ENCODE data around the gene USF3. TPM values are rescaled to one million over a fixed set of nuclear protein-coding genes. Genes with fewer than 3 reads are reported as not detected.

The USF3 gene
- total and polyA plus RNA-seq, 2 of the 13 experiments (the other 11 are each of a cell fraction or from before 2014, with no cell fraction given): 6.3 to 15.2 TPM

DNA sequence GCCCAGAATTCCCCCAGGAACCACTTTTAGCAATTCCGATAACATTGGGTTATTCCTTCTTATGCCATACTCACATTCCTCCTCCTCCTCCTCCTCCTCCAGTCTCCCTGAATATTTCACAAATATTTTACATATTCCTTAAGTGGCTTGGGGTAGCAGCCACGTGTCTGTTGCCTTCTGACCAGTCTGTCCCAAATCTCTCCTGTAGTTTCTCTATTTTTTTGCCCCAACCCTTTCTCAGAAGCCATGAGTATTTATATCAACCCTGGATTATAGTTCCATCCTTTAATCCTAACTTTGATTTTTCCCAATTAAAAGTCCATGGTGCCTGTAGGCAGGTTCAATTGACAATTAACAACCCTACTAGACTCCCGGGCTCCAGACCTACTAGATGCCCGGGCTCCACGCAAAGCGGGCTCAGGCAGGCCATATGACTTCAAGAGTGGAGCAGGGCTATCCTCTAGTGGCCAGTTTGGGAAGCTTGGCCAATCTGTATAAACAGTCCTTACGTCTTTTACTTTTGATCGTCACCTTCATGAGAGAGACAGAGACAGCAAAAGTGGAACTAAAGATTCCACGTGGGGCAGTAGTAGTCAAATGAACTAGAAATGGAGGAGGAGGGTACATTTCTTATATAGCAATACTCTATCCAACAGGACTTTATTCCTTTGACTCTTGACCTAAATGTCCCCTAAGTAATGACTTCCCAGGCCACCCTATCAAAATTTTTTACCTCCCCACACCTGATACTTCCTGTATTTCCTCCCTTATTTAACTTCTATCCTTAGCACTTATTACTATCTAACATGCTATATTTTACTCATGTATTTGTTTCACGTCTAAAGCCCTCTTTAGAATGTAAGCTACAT, 69.7 kb downstream of the USF3 start (continued):
- TF ChIP-seq GRHL1 (CRISPR knock-in tag; conservative IDR thresholded peaks at IDR 0.05) (no peak), ATM (IDR thresholded peaks at IDR 0.05; ENCODE audit: borderline replicate concordance) (no peak), TEAD2 (CRISPR knock-in tag; IDR thresholded peaks at IDR 0.05) (no peak), KDM2A (CRISPR knock-in tag; IDR thresholded peaks at IDR 0.05; ENCODE audit: borderline replicate concordance, low read depth) (0 out of 2 replicates have a peak, but pooled peaks have one; percentile 44), ZNF782 (CRISPR knock-in tag; IDR thresholded peaks at IDR 0.05; ENCODE audit: borderline replicate concordance) (no peak), ZKSCAN1 (IDR thresholded peaks at IDR 0.05; ENCODE audit: low read length) (peak; percentile 98), ATF3 (CRISPR knock-in tag; IDR thresholded peaks at IDR 0.05) (no peak), ZNF333 (CRISPR knock-in tag; IDR thresholded peaks at IDR 0.05; ENCODE audit: borderline replicate concordance) (no peak), ZSCAN9 (CRISPR knock-in tag; IDR thresholded peaks at IDR 0.05; ENCODE audit: borderline replicate concordance) (peak; percentile 47; the same call in 1 of the 2 replicates), NFIC (IDR thresholded peaks at IDR 0.05; ENCODE audit: low read length) (no peak), FIP1L1 (IDR thresholded peaks at IDR 0.05; ENCODE audit: borderline replicate concordance, insufficient read depth, low read depth, low read length) (no peak), MYC (CRISPR knock-in tag; IDR thresholded peaks at IDR 0.05; ENCODE audit: borderline replicate concordance) (no peak), MTF1 (CRISPR knock-in tag; IDR thresholded peaks at IDR 0.05) (no peak), KDM1A (CRISPR knock-in tag; IDR thresholded peaks at IDR 0.05) (no peak), ZNF441 (CRISPR knock-in tag; IDR thresholded peaks at IDR 0.05; ENCODE audit: borderline replicate concordance) (no peak), ZFP90 (CRISPR knock-in tag; IDR thresholded peaks at IDR 0.05; ENCODE audit: borderline replicate concordance) (no peak), MEF2D (CRISPR knock-in tag; IDR thresholded peaks at IDR 0.05) (no peak), CHCHD3 (CRISPR knock-in tag; IDR thresholded peaks at IDR 0.05) (no peak), SAP130 (CRISPR knock-in tag; IDR thresholded peaks at IDR 0.05; ENCODE audit: low read depth) (0 out of 2 replicates have a peak, but pooled peaks have one; percentile 21), GATAD2A (CRISPR knock-in tag; IDR thresholded peaks at IDR 0.05) (0 out of 2 replicates have a peak, but pooled peaks have one; percentile 32)
- TF ChIP-seq, protein P1, sequence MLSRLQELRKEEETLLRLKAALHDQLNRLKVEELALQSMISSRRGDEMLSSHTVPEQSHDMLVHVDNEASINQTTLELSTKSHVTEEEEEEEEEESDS (CRISPR knock-in tag; IDR thresholded peaks at IDR 0.05; ENCODE audit: borderline replicate concordance): 0 out of 2 replicates have a peak, but pooled peaks have one; percentile 42
- TF ChIP-seq, protein P2, sequence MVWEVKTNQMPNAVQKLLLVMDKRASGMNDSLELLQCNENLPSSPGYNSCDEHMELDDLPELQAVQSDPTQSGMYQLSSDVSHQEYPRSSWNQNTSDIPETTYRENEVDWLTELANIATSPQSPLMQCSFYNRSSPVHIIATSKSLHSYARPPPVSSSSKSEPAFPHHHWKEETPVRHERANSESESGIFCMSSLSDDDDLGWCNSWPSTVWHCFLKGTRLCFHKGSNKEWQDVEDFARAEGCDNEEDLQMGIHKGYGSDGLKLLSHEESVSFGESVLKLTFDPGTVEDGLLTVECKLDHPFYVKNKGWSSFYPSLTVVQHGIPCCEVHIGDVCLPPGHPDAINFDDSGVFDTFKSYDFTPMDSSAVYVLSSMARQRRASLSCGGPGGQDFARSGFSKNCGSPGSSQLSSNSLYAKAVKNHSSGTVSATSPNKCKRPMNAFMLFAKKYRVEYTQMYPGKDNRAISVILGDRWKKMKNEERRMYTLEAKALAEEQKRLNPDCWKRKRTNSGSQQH (CRISPR knock-in tag; IDR thresholded peaks at IDR 0.05; ENCODE audit: low read depth): no peak
- TF ChIP-seq, protein P3, sequence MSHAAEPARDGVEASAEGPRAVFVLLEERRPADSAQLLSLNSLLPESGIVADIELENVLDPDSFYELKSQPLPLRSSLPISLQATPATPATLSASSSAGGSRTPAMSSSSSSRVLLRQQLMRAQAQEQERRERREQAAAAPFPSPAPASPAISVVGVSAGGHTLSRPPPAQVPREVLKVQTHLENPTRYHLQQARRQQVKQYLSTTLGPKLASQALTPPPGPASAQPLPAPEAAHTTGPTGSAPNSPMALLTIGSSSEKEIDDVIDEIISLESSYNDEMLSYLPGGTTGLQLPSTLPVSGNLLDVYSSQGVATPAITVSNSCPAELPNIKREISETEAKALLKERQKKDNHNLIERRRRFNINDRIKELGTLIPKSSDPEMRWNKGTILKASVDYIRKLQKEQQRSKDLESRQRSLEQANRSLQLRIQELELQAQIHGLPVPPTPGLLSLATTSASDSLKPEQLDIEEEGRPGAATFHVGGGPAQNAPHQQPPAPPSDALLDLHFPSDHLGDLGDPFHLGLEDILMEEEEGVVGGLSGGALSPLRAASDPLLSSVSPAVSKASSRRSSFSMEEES (CRISPR knock-in tag; IDR thresholded peaks at IDR 0.05): no peak
- TF ChIP-seq, protein P4, sequence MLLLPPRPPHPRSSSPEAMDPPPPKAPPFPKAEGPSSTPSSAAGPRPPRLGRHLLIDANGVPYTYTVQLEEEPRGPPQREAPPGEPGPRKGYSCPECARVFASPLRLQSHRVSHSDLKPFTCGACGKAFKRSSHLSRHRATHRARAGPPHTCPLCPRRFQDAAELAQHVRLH (CRISPR knock-in tag; IDR thresholded peaks at IDR 0.05; ENCODE audit: borderline replicate concordance, low read depth): 0 out of 2 replicates have a peak, but pooled peaks have one; percentile 27
